Epithelial cell of proximal tubule (primary cell): ENCODE results near the gene KLHL30. TPM values are rescaled to one million over a fixed set of nuclear protein-coding genes. Genes with fewer than 3 reads are reported as not detected.

Experiments used
- DNase-seq: peaks from one replicate; pipeline ENCODE4 v3.0.0-alpha.2; 2011; ENCODE audit warnings: low read depth
- H3K4me3 ChIP-seq: 2 replicates; pipeline ENCODE4 v1.5.1; 2011; ENCODE audit warnings: low read depth, mild to moderate bottlenecking, low read length
- total RNA-seq: library from RNA; depleted of rRNA; stranded (reverse); fragments of >200 nt; gene quantifications from 2 replicates; pipeline ENCODE4 v1.2.3, GENCODE V29; 2015
- TF ChIP-seq, protein P1 (sequence below): conservative IDR thresholded peaks from 2 replicates; pipeline ENCODE4 v1.5.1; 2012; ENCODE audit warnings: low read depth, mild to moderate bottlenecking, low read length

KLHL30 gene
- total RNA-seq, 1 donor from 2014 or later, result 1.7 TPM

DNA sequence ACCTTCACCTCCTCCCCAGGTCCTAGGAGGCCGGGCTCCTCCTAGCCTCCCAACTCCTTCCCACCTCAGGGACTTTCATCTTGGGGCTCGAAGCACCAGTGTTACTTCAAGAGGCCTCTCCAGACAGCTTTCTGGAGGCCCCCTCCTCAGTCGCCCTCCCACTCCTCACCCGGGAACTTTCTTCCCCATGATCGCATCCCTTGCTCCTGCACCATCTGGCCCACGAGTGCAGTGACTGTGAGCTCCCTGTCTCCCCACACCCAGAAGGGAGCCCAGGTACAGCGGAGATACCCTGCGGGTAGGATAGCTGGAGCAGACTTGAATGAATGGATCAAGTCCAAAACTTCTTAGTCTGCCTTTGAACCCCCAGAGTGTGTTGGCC lies 26.4 kb downstream of the KLHL30 start:
- no peak for DNase-seq
- TF ChIP-seq, protein P1, sequence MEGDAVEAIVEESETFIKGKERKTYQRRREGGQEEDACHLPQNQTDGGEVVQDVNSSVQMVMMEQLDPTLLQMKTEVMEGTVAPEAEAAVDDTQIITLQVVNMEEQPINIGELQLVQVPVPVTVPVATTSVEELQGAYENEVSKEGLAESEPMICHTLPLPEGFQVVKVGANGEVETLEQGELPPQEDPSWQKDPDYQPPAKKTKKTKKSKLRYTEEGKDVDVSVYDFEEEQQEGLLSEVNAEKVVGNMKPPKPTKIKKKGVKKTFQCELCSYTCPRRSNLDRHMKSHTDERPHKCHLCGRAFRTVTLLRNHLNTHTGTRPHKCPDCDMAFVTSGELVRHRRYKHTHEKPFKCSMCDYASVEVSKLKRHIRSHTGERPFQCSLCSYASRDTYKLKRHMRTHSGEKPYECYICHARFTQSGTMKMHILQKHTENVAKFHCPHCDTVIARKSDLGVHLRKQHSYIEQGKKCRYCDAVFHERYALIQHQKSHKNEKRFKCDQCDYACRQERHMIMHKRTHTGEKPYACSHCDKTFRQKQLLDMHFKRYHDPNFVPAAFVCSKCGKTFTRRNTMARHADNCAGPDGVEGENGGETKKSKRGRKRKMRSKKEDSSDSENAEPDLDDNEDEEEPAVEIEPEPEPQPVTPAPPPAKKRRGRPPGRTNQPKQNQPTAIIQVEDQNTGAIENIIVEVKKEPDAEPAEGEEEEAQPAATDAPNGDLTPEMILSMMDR, result no peak

DNA sequence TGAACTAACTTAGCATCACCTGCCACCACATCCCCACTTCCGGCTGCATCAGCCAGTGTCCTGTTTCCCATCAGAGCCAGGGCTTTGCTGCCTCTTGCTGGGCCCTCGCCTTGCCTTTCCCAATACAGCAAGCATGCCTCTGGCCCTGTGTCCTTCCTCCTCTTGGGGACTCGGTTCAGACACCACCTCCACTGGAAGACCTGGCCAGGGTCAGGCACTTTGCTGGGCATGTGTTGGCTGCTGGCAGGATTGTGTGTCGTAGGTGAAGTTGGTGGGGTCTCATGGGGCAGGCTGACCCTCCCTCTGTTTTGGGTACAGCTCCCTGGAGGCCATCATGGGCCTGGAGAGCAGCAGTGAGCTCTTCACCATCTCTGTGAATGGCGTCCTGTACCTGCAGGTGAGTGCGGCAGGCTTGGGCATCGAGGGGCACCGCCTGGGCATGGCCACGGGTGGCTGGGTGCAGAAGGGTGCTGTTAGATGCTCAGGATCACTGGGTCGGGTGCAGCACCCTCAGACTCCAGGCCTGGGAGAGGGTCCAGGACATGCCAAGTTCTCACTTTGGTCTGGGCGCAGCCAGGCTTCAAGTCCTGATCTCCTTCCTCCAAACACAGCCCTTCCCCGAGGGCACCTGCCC lies 26.9 kb downstream of the KLHL30 start:
- TF ChIP-seq, protein P1, result no peak
- no peak overlapping the region for H3K4me3 ChIP-seq
- DNase-seq, result no peak

More for the DNA sequence above, 26.4 kb downstream of the KLHL30 start:
- no peak overlapping the region for H3K4me3 ChIP-seq

DNA sequence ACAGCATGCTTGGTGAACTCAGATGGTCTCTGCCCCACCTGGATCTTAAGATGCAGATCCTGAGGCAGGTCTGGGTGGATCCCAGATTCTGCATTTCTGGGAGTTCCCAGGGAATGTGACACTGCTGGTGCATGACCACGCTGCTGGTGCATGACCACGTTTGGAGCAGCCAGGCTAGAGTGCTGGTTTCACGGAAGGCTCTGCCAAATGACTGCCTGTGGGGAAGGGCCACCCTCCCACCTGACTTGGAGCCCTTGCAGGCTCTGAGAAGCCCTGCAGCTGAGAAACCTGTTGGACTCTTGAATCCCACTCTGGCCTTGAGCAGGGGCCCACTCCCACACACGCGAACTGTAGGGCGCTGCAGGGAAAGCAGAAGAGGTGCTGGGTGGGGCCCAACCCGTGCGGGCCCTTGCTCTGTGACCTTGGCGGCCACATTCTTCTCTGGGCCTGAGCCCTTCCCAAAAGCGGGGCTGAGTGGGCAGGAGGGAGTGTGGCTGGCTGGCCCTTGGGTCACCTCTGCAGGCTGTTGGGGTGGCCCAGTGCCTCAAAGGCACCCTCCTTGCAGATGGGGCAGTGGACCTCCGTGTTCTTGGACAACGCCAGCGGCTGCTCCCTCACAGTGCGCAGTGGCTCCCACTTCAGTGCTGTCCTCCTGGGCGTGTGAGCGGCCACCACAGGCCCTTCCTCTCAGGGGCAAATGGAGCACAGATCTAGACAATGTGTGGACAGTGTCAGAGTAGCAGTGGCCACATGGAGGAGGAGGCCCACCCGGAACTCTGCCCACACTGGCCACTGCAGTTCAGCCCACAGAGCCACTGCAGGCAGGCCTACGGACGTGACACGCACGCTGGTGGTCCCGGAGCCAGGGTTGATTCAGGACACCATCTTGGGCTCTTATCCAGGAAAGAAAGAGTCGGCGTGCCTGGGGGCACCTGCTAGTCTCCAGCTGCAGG lies 28.2 kb downstream of the KLHL30 start:
- TF ChIP-seq, protein P1, result no peak
- no peak for DNase-seq
- H3K4me3 ChIP-seq, result no peak overlapping the region

DNA sequence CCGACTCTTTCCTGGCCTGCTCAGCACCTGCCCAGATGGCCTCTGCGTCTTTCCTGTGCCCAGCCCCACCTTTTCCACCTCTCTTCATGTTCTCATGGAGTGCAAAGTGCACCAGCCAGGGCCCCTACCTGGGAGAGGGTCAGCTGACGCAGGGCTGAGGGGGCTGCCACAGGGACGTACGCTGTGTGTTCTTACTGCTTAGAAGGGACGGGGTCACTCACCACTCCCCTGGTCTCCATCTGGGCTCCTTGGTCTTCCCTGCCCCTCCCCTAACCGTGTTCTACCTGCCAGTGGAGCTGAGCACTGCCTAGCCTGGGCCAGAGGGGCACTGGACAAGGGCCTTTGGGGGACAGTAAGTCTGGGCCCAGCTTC lies 28.9 kb downstream of the KLHL30 start:
- no peak for DNase-seq
- H3K4me3 ChIP-seq, result no peak overlapping the region
- TF ChIP-seq, protein P1, result no peak

DNA sequence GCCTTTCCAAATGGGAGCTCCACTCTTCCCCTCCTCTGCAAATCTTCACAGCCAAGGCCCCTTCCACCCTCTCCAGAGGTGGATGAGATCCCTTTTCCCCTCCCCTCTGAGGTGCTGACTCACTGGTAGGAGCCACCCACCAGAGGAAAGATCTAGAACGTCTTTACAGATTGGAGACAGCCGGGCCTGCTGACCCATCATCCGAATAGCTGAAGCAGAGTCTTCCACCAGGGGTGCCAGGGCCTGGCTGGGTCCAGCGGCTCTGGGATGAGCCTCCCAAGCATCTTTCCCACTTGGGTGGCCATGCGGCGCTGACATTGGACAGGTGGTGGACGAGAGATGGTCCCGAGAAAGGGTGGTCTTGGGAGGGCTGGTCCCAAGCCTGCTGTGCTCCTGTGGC lies 29.3 kb downstream of the KLHL30 start:
- no peak for DNase-seq
- TF ChIP-seq, protein P1, result no peak
- no peak overlapping the region for H3K4me3 ChIP-seq

DNA sequence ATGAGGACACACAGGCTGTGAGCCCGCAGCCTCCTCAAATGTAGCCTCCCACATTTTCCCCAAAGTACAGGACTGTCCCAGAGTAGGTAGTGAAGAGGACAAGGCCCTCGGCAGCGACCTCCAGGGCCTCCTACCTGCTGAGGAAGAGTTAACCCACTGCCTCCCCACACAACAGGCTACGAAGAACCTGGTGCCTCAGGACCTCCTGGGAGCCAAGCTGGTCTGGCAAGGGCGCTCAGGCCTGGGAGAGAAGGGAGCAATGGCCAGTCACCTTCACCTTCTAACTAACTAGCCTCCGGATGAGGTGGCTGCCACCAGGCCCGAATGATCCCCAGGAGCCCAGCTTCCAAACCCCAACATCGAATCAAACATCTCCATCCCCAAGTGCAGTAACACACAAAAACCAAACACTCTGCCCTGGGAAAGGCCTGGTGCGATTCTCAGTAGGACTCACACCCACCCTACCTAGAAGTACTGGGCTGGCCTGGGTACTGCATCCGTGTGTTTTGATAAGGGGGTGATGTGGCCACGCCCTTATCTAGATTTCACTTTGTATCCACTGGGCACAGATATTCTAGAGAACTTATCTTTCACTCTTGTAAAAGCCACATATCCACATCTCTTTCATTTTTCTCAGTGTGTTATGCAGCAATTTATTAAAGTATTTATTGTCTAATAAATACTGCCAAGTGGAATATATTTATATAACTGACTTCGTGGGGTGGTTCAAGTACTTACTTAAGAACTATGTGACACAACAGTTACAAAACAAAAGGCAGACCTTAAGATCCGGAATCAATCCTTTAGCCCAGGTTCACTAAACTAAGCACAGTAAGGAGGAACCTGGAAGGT lies 30.0 kb downstream of the KLHL30 start:
- no peak overlapping the region for H3K4me3 ChIP-seq
- TF ChIP-seq, protein P1, result no peak

More for the DNA sequence above, 30.0 kb downstream of the KLHL30 start:
- no peak for DNase-seq
